ENCODE results near the gene UQCC3. TPM values are rescaled to one million over a fixed set of nuclear protein-coding genes. Genes with fewer than 3 reads are reported as not detected.
A peak's percentile ranks its signal among the peaks of the same experiment; 100 is the strongest.

UQCC3 gene
- total RNA-seq, 4 donors from 2014 or later, result 5.7 to 10.6 (median 8.1) TPM

GRCh38 chr11:62644220-62644619 lies 27.3 kb upstream of the UQCC3 start:
- peaks cover 12 to 18% of the 10 kb centered on the region in 2 donors for H3K36me3 ChIP-seq
- intact Hi-C loops (cut with DNase I), result no loop called here
- H3K27ac ChIP-seq, result no peak overlapping the region

DNA sequence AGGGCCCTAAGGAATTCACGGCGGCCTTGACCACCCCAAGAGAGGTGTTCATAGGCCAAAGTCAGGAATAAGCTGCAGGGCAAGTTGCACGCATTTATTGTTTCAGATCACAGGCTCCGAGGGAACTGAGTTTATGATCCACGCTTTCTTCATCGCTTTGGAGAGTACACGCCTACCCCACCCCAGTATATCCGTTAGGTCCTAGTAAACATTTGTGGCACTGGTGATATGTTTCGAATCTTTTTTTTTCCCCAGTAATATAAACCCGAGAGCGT lies 25.9 kb upstream of the UQCC3 start:
- WGBS, 2 donors, result 14 to 16% methylated on average over 11 of the region's 11 CpGs
- no peak for DNase-seq
- H3K4me3 ChIP-seq (replicated peaks in 1 of 3), result peak overlapping the region; percentile 64 to 99 (median 84)
- H3K4me1 ChIP-seq, result peaks cover 11 to 13% of the 10 kb centered on the region in 2 donors
- intact Hi-C loops (cut with DNase I), result no loop called here
- TF ChIP-seq CTCF (IDR thresholded peaks at IDR 0.05) (no peak), POLR2A (IDR thresholded peaks at IDR 0.05) (no peak)
- H3K36me3 ChIP-seq, result peaks cover 9 to 25% of the 10 kb centered on the region in 2 donors
- H3K27me3 ChIP-seq, result no peaks in the 10 kb centered on the region
- peak overlapping the region in 2 of 3 donors; percentile 64 to 88 for H3K27ac ChIP-seq
- no peaks in the 10 kb centered on the region for H3K9me3 ChIP-seq

More at GRCh38 chr11:62644220-62644619, 27.3 kb upstream of the UQCC3 start:
- H3K4me1 ChIP-seq, result peaks cover 11 to 13% of the 10 kb centered on the region in 2 donors
- H3K9me3 ChIP-seq, result no peaks in the 10 kb centered on the region
- H3K27me3 ChIP-seq, result no peaks in the 10 kb centered on the region
- H3K4me3 ChIP-seq (replicated peaks in 1 of 3), result no peak overlapping the region
- TF ChIP-seq CTCF (IDR thresholded peaks at IDR 0.05) (no peak), POLR2A (IDR thresholded peaks at IDR 0.05) (no peak)
- DNase-seq, result no peak
- 88 to 95% methylated on average over 8 of the region's 8 CpGs for WGBS, 2 donors

DNA sequence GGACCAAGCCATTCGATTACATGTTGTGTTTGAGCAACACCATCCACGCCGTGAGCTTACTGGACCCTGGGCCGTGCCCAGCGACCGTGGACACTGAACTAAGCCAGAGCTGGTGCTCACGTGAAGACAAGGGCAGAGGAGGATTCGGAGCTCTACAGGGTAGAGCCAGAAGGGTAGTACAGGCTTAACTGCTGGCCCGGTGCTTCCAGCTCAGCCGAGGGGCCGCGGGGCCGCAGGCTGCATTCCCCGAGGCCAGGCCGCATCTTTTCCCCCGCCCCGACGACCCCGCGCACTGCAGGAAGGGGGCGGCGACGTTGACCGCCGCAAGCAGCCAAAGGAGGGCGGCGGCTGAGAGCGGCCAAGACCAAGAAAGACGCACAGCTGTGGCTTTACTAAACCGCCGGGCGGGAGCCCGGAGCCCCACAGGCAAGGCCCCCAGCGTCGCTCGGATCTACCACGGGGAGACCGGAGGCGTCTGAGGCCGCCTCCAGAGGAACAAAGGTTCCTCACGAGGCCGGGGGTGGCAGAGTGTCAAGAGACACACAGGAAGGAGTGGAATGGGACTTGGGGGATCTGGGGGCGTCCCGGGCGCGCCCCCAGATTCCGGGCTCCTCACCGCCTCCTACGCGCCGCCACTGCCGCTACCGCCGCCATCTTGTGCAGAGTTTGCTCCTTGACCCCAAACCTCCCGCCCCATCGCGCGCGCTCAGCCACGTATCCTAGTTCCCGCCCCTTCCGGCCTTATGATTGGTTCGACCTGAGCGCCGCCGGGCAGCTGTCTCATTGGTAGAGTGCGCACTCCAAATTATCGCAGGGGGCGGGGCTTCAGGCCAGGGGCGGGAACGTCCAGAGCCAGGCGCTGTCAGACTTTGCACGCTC lies 25.3 kb upstream of the UQCC3 start, which contains the start of gene GANAB:
Gene GANAB, minus strand, starts transcription at position 668 of the 879 bp plus-strand sequence. Its CDS starts 14 bp downstream, at position 654.
- 0% methylated on average over 37 to 42 of the region's 73 CpGs for WGBS, 2 donors
- peaks cover 9 to 25% of the 10 kb centered on the region in 2 donors for H3K36me3 ChIP-seq
- peak; percentile 100 for DNase-seq

GRCh38 chr11:62646825-62647608 lies 24.5 kb upstream of the UQCC3 start:
- H3K36me3 ChIP-seq, result peaks cover 9 to 25% of the 10 kb centered on the region in 2 donors
- no peak for DNase-seq
- no peak overlapping the region for H3K27ac ChIP-seq
- peaks cover 13 to 16% of the 10 kb centered on the region in 2 donors for H3K4me1 ChIP-seq
- H3K4me3 ChIP-seq (replicated peaks in 1 of 3), result peak overlapping the region in 1 of 3 donors; percentile 84
- intact Hi-C loops (cut with DNase I), result no loop called here
- 42 to 46% methylated on average over 16 to 18 of the region's 32 CpGs for WGBS, 2 donors
- H3K9me3 ChIP-seq, result no peaks in the 10 kb centered on the region
- no peaks in the 10 kb centered on the region for H3K27me3 ChIP-seq
- no peak for TF ChIP-seq CTCF (IDR thresholded peaks at IDR 0.05)
- no peak for TF ChIP-seq POLR2A (IDR thresholded peaks at IDR 0.05)

More for the DNA sequence above, 25.3 kb upstream of the UQCC3 start, which contains the start of gene GANAB:
- no peaks in the 10 kb centered on the region for H3K9me3 ChIP-seq
- H3K4me1 ChIP-seq, result peaks cover 11 to 13% of the 10 kb centered on the region in 2 donors
- H3K27ac ChIP-seq, result peak within 1 kb of the TSS; percentile 64 to 88 (median 87)
- H3K27me3 ChIP-seq, result no peaks in the 10 kb centered on the region
- intact Hi-C loops (cut with DNase I), result no loop called here
- peak in 1 of 2 donors; percentile 79 for TF ChIP-seq POLR2A (IDR thresholded peaks at IDR 0.05)
- TF ChIP-seq CTCF (IDR thresholded peaks at IDR 0.05), result peak in 1 of 6 experiments; percentile 14
- peak within 1 kb of the TSS; percentile 64 to 99 (median 84) for H3K4me3 ChIP-seq (replicated peaks in 1 of 3)
